Stimulated activated CD4-positive, alpha-beta T cell treated with anti-CD3 and anti-CD28 coated beads, Interleukin-15, amount 100 ng/mL, for 1 hour (primary cell): Measurements from ENCODE around the gene DPP10.

Source experiments
- DNase-seq, 2 donors: peaks; one replicate each; pipeline ENCODE4 v3.0.0-alpha.2; 2020; ENCODE audit warnings: low read depth in 1 of 2, low spot score in 1 of 2

Gene DPP10

DNA sequence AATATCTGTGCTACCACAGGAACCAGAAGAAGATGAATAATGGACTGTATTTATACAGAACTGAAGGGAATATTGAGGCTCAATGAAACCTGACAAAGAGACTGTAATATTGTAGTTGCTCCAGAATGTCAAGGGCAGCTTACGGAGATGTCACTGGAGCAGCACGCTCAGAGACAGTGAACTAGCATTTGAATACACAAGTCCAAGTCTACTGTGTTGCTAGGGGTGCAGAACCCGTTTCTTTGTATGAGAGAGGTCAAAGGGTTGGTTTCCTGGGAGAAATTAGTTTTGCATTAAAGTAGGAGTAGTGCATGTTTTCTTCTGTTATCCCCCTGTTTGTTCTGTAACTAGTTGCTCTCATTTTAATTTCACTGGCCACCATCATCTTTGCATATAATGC, 1399.9 kb downstream of the DPP10 start:
- no peak for DNase-seq

DNA sequence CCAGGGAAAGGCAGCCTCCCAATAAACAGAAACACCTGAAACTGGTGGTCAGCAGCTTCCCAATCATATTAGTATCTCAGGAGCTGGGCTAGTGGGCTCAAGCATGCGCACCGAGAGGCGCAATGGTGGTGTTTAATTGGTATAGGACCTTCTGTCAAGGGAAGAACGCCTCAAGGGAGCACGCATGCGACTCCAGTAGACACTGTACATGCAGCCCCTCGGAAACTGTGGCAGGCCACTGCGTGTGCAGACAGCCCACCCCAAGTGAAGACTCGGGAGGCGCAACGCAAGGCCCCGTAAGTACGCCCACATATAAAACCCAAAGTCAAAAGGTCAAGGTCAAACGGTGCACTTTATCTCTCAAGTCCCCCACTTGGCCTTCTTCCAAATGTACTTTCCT, 1405.8 kb downstream of the DPP10 start:
- DNase-seq: no peak

DNA sequence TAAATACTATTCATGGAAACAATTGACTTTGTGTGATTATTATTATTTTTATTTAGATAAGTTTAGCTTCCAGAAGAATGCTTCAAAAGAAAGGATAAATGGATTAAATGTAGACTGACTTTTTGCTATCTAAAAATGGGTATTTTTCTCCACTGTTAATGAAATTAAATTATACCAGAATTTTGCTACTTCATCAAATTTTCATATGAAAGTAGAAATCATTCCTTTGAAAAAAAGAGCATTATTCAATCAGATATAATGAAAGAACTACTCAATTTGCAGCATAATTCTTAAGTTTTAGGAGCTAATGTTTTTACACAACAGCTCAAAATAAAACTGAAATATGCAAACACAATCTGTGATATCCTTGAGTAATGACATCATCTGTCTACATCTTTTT, 1424.6 kb downstream of the DPP10 start:
- DNase-seq: no peak

DNA sequence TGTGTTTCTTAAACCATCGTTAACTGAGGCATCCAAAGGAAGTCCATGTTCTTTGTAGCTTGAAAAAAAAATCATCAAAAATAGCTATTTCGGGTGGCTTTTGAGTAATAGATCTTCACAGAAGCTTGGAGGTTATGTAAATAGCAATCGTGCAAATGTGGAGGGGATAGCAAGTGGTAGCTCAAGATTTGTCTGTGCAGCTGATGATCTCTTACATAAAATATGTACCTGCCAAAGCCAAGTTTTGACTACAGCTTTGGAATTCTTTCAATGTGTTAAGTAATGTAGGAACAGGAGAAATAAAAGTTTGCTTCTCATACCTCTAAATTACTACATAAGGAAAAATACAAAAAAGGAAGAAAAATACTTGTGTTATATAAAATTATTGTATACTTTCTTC, 1432.0 kb downstream of the DPP10 start:
- no peak for DNase-seq

DNA sequence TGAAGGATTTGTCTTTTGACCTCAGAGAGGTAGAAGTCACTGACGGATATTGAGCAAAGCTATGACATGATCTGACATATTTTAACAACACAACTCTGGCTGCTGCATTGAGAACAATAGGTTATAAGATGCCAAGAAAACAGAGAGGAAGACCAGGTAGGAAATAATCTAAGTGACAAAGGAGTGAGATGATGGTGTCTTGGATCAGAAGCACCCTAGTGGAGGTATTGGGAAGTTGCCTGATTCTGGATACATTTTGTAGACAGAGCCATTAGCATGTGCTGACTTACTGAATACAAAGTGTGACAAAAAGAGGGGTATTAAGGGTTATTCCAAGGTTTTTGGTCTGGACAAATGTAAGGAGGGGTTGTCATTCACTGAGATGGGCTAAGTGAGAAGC, 1438.1 kb downstream of the DPP10 start:
- no peak for DNase-seq

DNA sequence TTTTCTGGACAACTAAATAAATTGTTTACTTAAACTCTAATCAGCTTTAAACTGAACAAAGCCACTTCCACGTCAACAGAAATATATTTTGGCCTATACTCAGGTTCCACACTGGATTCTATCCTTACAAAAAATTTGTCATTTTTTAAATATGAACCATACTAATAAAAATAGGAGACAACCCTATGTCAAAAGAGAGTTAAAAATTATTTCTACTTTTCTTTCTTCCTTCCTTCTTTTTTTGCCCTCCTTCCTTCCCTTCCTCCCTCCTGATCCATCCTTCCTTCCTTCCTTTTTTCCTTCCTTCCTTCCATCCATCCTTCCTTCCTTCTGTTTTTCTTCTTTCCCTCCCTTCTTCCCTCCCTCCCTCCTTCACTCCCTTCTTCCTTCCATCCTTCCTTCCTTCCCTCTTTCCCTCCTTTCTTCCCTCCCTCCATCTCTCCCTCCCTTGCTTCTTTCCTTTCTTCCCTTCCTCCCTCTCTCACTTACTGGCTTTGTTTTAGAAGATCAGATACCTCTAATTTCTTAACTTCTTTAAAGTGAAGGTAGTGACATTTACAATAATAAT, 1444.9 kb downstream of the DPP10 start:
- no peak for DNase-seq
